BLaER1 (cell line): ENCODE measurements around the gene CTSZ.
A peak's percentile ranks its signal among the peaks of the same experiment; 100 is the strongest.
"Not testable (repeated sequence)": the region's sequence is repeated elsewhere in the genome, so short reads cannot be mapped to it uniquely, and the experiment has no call there.

Experiments used
- H3K27ac ChIP-seq: shearing (Covaris generic); formaldehyde crosslinking; 2 replicates; pipeline ENCODE4 v1.8.1; 2022
- H3K27me3 ChIP-seq: shearing (Covaris generic); formaldehyde crosslinking; 2 replicates; pipeline ENCODE4 v1.8.1; 2022
- H3K36me3 ChIP-seq: shearing (Covaris generic); formaldehyde crosslinking; 2 replicates; pipeline ENCODE4 v1.8.1; 2022
- H3K4me1 ChIP-seq: shearing (Covaris generic); formaldehyde crosslinking; 2 replicates; pipeline ENCODE4 v1.8.1; 2022
- H3K4me2 ChIP-seq: shearing (Covaris generic); formaldehyde crosslinking; 2 replicates; pipeline ENCODE4 v1.8.1; 2022
- H3K4me3 ChIP-seq: shearing (Covaris generic); formaldehyde crosslinking; 2 replicates; pipeline ENCODE4 v1.8.1; 2022
- H3K9ac ChIP-seq: shearing (Covaris generic); formaldehyde crosslinking; 2 replicates; pipeline ENCODE4 v1.8.1; 2022
- H3K9me3 ChIP-seq: shearing (Covaris generic); formaldehyde crosslinking; 2 replicates; pipeline ENCODE4 v1.8.1; 2022
- H4K20me1 ChIP-seq: shearing (Covaris generic); formaldehyde crosslinking; 2 replicates; pipeline ENCODE4 v1.8.1; 2022
- Cebpa-rat ChIP-seq: shearing (Covaris generic); IDR thresholded peaks from 2 replicates; pipeline ENCODE4 v1.8.1; 2022

CTSZ gene

DNA sequence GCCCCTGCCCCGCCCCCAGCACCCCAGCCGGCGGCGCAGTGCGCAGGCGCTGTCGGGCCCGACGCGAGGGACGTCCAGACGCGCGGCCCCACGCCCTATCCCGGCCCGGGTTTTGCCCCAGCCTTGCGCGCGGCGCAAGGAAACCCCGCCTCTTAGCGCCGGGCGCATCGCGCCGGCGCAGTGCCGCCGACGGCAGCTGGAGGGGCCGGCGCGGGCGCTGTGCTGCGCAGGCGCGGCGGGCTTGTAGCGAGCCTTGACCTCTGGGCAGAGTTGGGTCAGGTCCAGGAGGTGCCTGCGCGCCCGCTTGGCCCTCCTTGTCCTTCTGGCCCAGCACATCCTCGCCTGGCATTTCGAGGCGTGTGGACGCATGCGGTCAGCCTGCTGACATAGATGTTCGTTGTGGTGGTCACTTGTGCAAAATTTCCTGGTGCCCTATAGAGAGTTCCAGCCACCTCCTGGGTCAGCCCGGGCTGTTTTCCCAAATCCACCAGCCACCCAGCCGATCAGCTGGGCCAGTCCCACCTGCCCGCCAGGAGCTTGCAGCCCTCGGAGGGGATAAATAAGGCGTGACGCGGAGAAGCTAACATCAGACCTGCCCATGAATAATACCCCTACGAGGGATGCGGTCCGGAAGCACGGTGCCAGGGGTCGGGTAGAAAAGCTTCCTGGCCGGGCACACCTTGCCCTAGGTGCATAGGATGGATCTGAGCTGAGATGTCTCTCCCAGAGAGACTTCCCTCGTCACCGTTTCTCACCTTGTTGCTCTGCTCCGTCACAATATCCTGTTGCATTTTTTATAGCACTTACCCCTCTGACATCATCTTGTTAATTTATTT is 36.0 kb upstream of the CTSZ start:
- Histone ChIP-seq H3K4me1 (peaks cover 57% of the 10 kb centered on the region), H3K4me3 (peak overlapping the region; percentile 95), H4K20me1 (peaks cover 44% of the 10 kb centered on the region), H3K27me3 (no peaks in the 10 kb centered on the region), H3K9me3 (no peaks in the 10 kb centered on the region), H3K4me2 (peak overlapping the region; percentile 89), H3K36me3 (peaks cover 28% of the 10 kb centered on the region), H3K9ac (peak overlapping the region; percentile 90), H3K27ac (peak overlapping the region; percentile 93)
- no peak for TF ChIP-seq Cebpa-rat

DNA sequence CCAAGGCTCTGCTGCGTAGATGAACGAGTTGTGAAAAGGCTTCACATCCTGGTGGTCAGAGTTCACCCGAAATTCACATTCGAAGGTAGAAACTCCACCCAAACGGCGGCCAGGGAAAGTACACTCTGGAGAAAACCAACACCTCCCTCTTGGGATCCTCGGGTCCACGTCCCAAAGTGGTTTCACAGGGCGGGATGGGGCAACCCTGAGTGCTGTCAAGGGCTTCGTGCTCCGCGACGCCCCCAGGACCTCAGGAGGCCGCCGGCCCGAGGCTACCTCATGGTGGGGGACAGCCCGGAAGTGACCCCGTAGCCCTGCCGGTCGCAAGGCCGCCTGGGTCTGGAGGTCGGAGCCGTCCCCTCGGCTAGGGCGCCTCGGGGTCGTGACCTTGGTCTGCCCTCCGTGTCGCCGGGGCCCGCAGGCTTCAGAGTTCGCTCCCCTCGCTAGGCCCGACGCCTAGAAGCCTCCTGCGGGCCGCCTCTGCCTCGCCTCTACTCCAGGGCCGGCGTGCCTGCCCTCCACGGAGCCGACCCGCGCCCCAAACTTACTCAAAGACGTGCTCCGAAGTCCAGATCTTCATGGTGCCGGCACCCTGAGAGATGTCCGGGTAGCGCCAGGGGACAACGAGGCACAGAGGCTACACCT is 35.2 kb upstream of the CTSZ start, which contains the start of gene PRELID3B:
Gene PRELID3B, minus strand, starts transcription at position 636 of the 645 bp plus-strand sequence. Its CDS starts 56 bp downstream, at position 580.
- Histone ChIP-seq H3K27me3 (no peaks in the 10 kb centered on the region), H3K36me3 (peaks cover 35% of the 10 kb centered on the region), H4K20me1 (peaks cover 52% of the 10 kb centered on the region), H3K9me3 (no peaks in the 10 kb centered on the region), H3K4me2 (peak within 1 kb of the TSS; percentile 89), H3K27ac (peak within 1 kb of the TSS; percentile 93), H3K9ac (peak within 1 kb of the TSS; percentile 90), H3K4me3 (peak within 1 kb of the TSS; percentile 95), H3K4me1 (peaks cover 51% of the 10 kb centered on the region)
- TF ChIP-seq Cebpa-rat: no peak

DNA sequence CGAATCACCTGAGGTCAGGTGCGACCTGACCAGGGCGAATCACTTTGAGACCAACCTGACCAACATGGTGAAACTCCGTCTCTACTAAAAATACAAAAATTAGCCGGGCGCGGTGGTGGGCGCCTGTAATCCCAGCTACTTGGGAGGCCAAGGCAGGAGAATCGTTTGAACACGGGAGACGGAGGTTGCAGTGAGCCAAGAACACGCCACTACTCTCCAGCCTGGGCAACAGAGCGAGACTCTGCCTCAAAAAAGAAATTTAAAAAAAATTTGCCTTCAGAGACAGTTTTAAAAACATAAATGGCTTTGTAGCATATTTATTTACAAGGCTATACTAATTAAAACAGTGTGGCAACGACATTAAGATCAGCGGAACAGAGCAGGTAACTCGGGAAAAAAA is 34.4 kb upstream of the CTSZ start:
- peak overlapping the region; percentile 89 for H3K4me2 ChIP-seq
- peak overlapping the region; percentile 95 for H3K4me3 ChIP-seq
- H4K20me1 ChIP-seq: peaks cover 56% of the 10 kb centered on the region
- not testable (repeated sequence) for H3K27ac ChIP-seq, H3K27me3 ChIP-seq, H3K9me3 ChIP-seq
- H3K9ac ChIP-seq: peak overlapping the region; percentile 90
- peaks cover 43% of the 10 kb centered on the region for H3K36me3 ChIP-seq
- peaks cover 51% of the 10 kb centered on the region for H3K4me1 ChIP-seq

DNA sequence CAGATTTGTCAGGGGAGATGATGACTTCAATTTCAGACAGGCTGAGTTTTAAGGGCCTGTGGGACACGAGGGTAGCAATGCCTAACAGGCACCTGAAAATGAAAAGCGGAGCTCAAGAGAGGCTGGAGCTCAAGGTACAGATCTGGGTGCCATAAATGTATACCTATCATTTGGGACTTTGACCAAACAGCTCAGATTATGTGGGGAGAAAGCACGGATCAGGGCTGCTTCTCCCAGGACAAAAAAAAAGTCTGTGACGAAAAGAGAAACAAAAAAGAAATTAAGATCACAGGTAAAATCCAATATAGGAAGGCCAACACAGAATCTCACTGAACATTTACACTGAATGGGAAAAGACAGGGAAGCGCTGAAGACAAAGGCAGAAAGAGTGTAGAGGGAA is 33.6 kb upstream of the CTSZ start:
- no peaks in the 10 kb centered on the region for H3K9me3 ChIP-seq
- TF ChIP-seq Cebpa-rat: no peak
- H3K27ac ChIP-seq: no peak overlapping the region
- H4K20me1 ChIP-seq: peaks cover 63% of the 10 kb centered on the region
- peaks cover 51% of the 10 kb centered on the region for H3K4me1 ChIP-seq
- H3K4me3 ChIP-seq: peak overlapping the region; percentile 95; the same call in 1 of the 2 replicates
- H3K27me3 ChIP-seq: no peaks in the 10 kb centered on the region
- peak overlapping the region; percentile 43 for H3K9ac ChIP-seq
- H3K4me2 ChIP-seq: peak overlapping the region; percentile 89
- H3K36me3 ChIP-seq: peaks cover 51% of the 10 kb centered on the region

DNA sequence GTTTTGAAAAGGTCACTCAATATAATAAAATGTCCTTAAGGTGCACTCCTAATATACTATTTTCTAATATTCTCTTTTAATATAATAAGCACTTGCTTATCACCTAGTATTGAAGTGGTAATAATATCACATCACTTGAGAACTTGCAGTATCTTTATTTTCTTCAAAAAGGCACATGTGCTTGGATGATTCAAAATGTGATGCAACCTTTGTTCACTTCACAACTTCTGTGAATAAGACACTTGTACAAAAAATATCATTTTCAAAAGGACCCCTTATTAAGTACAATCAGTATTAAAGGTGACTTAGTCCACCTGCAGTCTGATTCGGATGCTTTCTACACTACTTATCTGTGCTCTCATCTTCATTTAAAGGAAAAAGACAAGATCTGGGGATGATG is 32.2 kb upstream of the CTSZ start:
- TF ChIP-seq Cebpa-rat: no peak
- Histone ChIP-seq H3K9me3 (no peaks in the 10 kb centered on the region), H3K9ac (no peak overlapping the region), H3K4me3 (no peak overlapping the region), H3K4me2 (peak overlapping the region; percentile 89; the same call in 1 of the 2 replicates), H3K27ac (no peak overlapping the region), H4K20me1 (peaks cover 68% of the 10 kb centered on the region), H3K27me3 (no peaks in the 10 kb centered on the region), H3K4me1 (peaks cover 47% of the 10 kb centered on the region), H3K36me3 (peaks cover 65% of the 10 kb centered on the region)

DNA sequence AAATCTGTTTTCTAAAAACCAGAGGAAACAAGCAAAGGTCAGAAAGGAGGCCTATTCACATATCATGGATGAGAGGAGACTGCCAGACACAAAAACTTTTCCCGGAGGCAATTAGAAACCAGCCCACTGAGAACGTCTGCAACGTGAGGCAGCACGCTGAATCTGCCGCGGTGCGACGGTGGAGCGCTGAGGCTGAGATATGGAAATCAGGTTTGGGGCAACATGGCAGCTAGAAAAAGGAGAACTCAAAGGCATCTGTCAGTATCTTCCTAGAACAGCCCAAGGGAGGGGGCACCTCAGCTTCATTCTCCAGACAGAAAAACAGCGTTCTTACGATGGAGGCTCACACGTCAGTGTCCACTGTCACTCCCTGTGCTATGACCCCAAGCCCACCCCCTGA is 30.3 kb upstream of the CTSZ start:
- Histone ChIP-seq H4K20me1 (peaks cover 67% of the 10 kb centered on the region), H3K27me3 (no peaks in the 10 kb centered on the region), H3K9me3 (no peaks in the 10 kb centered on the region), H3K4me1 (peaks cover 44% of the 10 kb centered on the region), H3K27ac (no peak overlapping the region), H3K9ac (no peak overlapping the region), H3K4me3 (no peak overlapping the region), H3K4me2 (no peak overlapping the region), H3K36me3 (peaks cover 74% of the 10 kb centered on the region)
- no peak for TF ChIP-seq Cebpa-rat

DNA sequence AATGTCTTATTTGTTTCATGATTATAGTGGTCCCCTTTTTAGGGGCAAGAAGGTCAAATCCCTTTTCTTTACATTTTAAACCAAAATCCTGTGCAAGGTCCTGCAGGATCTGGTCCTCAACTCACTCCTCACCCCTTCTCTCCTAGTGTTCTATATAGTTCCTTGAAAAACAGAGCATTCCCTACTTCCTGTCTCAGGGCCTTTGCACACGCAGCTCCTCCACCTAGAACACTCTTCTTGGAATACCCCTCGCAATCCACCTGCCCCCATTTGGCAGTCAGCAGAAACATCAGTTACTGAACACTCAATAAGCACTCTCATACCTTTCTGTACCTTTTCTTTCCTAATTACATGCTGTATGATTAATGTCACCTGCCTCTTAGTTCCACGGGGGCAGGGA is 28.3 kb upstream of the CTSZ start:
- Histone ChIP-seq H3K4me3 (no peak overlapping the region), H3K4me1 (peaks cover 41% of the 10 kb centered on the region), H3K36me3 (peaks cover 64% of the 10 kb centered on the region), H3K9ac (no peak overlapping the region), H3K4me2 (no peak overlapping the region), H3K27me3 (no peaks in the 10 kb centered on the region), H3K27ac (no peak overlapping the region), H3K9me3 (no peaks in the 10 kb centered on the region), H4K20me1 (peaks cover 56% of the 10 kb centered on the region)
- no peak for TF ChIP-seq Cebpa-rat

DNA sequence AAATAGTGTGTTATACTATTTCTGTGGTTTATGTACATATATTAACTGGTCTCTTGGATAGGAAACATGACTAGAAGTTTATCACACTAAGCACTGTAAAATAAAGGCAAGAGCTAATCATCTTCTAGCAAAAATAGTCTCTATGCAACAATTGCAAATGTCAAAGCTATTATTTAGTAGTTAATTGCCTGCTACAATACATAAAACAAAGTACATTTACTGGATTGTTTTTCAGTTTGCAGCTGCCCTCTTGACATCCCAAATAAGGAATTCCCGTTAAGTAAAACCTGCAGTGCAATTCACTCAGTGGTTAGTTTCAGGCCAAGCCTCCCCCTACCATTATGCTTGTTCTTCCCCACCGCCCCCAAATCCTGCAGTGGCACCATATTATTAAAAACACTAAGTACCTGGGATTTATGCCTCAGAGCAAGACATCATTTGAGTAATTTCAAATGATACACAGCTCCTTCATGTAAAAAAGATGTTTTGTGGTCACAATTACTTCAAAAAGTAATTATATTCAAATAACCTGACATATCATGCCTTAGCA is 26.6 kb upstream of the CTSZ start:
- Histone ChIP-seq H3K4me2 (no peak overlapping the region), H3K27me3 (no peaks in the 10 kb centered on the region), H4K20me1 (peaks cover 56% of the 10 kb centered on the region), H3K36me3 (peaks cover 68% of the 10 kb centered on the region), H3K4me1 (peaks cover 41% of the 10 kb centered on the region), H3K9me3 (no peaks in the 10 kb centered on the region), H3K9ac (no peak overlapping the region), H3K4me3 (no peak overlapping the region), H3K27ac (no peak overlapping the region)
- TF ChIP-seq Cebpa-rat: no peak

DNA sequence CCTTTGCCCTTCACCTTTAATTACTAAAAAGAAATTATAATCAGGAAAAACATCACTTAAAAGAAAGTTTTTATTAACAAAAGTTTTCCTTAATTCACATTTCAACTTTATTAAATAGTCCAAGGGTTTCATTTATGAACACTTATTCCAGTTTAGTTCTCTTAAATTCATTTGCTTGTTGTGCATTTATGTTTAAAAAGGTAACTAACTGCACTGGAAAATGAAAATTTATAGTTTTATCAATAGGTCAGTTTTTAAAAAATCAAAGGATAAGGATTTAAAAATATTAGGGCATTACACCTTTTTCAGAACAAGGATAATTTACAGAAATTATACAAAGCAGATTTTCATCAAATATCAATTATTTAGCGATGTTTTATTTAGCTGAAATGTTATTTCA is 26.0 kb upstream of the CTSZ start:
- Histone ChIP-seq H3K27ac (peak overlapping the region; percentile 96), H3K27me3 (no peaks in the 10 kb centered on the region), H3K4me2 (peak overlapping the region; percentile 92), H3K4me3 (peak overlapping the region; percentile 78), H3K9ac (peak overlapping the region; percentile 93), H3K36me3 (peaks cover 68% of the 10 kb centered on the region), H4K20me1 (peaks cover 56% of the 10 kb centered on the region), H3K9me3 (no peaks in the 10 kb centered on the region), H3K4me1 (peaks cover 42% of the 10 kb centered on the region)
- TF ChIP-seq Cebpa-rat: no peak

DNA sequence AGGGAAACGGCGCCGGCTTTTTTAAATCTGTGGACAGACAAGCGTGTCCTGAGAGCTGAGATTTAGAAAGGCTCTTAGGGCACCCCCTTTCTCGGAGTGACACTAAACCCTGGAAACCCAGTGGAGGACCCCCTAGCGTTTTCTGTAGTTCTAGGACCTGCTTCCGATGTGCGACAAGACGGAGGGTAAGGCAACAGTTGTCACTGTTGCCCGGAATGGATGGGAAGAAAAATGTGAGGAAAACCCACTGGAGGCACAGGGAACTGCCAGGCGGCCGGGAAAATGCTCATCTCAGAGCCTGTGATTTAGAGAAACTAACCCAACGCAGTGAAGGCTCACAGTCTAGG is 25.6 kb upstream of the CTSZ start:
- Histone ChIP-seq H4K20me1 (peaks cover 56% of the 10 kb centered on the region), H3K9ac (peak overlapping the region; percentile 93), H3K27ac (peak overlapping the region; percentile 96), H3K4me2 (peak overlapping the region; percentile 92), H3K4me3 (peak overlapping the region; percentile 78), H3K9me3 (no peaks in the 10 kb centered on the region), H3K27me3 (no peaks in the 10 kb centered on the region), H3K4me1 (peaks cover 42% of the 10 kb centered on the region), H3K36me3 (peaks cover 68% of the 10 kb centered on the region)
- TF ChIP-seq Cebpa-rat: no peak
